Measurements from ENCODE around the gene ZFP36L1. TPM values are rescaled to one million over a fixed set of nuclear protein-coding genes. Genes with fewer than 3 reads are reported as not detected.
A peak's percentile ranks its signal among the peaks of the same experiment; 100 is the strongest.

The ZFP36L1 gene
- total and polyA plus RNA-seq, 2 of the 13 experiments (the other 11 are each of a cell fraction or from before 2014, with no cell fraction given): 7.4 to 10.2 TPM

DNA sequence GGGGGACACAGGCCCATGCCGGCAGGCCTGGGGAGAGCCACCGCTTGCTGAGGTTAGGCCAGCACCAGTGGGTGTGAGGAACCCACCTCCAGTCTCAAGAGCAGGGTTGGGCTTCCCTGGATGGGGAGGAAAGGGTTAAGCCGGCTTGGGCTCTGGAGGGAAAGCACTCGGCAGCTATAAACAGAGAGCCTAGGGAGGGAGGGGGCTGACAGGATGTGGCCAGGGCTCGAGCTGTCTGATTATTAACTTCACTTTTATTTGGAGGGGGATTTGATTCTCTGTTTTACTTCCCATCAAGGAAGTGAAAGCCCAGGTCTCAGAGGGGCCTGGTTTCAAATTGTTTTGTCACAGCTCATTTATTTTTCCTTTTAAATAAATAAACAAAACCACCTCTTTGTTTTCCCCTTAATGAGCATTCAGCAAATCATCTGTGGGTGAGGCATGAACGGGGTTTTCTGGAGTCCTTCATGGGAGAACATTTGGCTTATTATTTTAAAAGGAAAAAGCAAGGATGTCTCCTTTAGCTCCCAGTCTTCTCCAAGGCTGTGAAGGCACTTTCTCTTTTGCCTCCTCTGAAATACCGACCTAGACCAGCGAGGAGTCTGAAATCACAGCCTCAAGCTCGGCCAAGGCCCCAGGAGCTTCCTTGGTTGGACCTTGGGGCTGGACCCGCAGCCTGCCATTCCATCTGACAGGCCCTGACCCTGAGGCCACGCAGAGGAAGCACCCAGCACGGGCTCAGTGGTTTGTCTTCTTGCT is 21.9 kb upstream of the ZFP36L1 start (continued):
- TF ChIP-seq, protein P1, sequence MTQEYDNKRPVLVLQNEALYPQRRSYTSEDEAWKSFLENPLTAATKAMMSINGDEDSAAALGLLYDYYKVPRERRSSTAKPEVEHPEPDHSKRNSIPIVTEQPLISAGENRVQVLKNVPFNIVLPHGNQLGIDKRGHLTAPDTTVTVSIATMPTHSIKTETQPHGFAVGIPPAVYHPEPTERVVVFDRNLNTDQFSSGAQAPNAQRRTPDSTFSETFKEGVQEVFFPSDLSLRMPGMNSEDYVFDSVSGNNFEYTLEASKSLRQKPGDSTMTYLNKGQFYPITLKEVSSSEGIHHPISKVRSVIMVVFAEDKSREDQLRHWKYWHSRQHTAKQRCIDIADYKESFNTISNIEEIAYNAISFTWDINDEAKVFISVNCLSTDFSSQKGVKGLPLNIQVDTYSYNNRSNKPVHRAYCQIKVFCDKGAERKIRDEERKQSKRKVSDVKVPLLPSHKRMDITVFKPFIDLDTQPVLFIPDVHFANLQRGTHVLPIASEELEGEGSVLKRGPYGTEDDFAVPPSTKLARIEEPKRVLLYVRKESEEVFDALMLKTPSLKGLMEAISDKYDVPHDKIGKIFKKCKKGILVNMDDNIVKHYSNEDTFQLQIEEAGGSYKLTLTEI (CRISPR knock-in tag; conservative IDR thresholded peaks at IDR 0.05): no peak
- TF ChIP-seq NONO (IDR thresholded peaks at IDR 0.05): no peak
- no peak for TF ChIP-seq NONO (CRISPR knock-in tag; conservative IDR thresholded peaks at IDR 0.05)
- TF ChIP-seq ASH2L (IDR thresholded peaks at IDR 0.05; ENCODE audit: insufficient read length, low read depth, low read length): no peak
- TF ChIP-seq ZNF292 (CRISPR knock-in tag; IDR thresholded peaks at IDR 0.05; ENCODE audit: borderline replicate concordance, low read depth): peak; percentile 66; the same call in 1 of the 2 replicates
- TF ChIP-seq ZNF713 (CRISPR knock-in tag; IDR thresholded peaks at IDR 0.05): no peak
- TF ChIP-seq, protein P2, sequence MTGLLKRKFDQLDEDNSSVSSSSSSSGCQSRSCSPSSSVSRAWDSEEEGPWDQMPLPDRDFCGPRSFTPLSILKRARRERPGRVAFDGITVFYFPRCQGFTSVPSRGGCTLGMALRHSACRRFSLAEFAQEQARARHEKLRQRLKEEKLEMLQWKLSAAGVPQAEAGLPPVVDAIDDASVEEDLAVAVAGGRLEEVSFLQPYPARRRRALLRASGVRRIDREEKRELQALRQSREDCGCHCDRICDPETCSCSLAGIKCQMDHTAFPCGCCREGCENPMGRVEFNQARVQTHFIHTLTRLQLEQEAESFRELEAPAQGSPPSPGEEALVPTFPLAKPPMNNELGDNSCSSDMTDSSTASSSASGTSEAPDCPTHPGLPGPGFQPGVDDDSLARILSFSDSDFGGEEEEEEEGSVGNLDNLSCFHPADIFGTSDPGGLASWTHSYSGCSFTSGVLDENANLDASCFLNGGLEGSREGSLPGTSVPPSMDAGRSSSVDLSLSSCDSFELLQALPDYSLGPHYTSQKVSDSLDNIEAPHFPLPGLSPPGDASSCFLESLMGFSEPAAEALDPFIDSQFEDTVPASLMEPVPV (CRISPR knock-in tag; IDR thresholded peaks at IDR 0.05): no peak
- no peak for TF ChIP-seq IKZF1 (IDR thresholded peaks at IDR 0.05)
- peak; percentile 62 for TF ChIP-seq ZFX (CRISPR knock-in tag; IDR thresholded peaks at IDR 0.05; ENCODE audit: low read depth)
- TF ChIP-seq, protein P3, sequence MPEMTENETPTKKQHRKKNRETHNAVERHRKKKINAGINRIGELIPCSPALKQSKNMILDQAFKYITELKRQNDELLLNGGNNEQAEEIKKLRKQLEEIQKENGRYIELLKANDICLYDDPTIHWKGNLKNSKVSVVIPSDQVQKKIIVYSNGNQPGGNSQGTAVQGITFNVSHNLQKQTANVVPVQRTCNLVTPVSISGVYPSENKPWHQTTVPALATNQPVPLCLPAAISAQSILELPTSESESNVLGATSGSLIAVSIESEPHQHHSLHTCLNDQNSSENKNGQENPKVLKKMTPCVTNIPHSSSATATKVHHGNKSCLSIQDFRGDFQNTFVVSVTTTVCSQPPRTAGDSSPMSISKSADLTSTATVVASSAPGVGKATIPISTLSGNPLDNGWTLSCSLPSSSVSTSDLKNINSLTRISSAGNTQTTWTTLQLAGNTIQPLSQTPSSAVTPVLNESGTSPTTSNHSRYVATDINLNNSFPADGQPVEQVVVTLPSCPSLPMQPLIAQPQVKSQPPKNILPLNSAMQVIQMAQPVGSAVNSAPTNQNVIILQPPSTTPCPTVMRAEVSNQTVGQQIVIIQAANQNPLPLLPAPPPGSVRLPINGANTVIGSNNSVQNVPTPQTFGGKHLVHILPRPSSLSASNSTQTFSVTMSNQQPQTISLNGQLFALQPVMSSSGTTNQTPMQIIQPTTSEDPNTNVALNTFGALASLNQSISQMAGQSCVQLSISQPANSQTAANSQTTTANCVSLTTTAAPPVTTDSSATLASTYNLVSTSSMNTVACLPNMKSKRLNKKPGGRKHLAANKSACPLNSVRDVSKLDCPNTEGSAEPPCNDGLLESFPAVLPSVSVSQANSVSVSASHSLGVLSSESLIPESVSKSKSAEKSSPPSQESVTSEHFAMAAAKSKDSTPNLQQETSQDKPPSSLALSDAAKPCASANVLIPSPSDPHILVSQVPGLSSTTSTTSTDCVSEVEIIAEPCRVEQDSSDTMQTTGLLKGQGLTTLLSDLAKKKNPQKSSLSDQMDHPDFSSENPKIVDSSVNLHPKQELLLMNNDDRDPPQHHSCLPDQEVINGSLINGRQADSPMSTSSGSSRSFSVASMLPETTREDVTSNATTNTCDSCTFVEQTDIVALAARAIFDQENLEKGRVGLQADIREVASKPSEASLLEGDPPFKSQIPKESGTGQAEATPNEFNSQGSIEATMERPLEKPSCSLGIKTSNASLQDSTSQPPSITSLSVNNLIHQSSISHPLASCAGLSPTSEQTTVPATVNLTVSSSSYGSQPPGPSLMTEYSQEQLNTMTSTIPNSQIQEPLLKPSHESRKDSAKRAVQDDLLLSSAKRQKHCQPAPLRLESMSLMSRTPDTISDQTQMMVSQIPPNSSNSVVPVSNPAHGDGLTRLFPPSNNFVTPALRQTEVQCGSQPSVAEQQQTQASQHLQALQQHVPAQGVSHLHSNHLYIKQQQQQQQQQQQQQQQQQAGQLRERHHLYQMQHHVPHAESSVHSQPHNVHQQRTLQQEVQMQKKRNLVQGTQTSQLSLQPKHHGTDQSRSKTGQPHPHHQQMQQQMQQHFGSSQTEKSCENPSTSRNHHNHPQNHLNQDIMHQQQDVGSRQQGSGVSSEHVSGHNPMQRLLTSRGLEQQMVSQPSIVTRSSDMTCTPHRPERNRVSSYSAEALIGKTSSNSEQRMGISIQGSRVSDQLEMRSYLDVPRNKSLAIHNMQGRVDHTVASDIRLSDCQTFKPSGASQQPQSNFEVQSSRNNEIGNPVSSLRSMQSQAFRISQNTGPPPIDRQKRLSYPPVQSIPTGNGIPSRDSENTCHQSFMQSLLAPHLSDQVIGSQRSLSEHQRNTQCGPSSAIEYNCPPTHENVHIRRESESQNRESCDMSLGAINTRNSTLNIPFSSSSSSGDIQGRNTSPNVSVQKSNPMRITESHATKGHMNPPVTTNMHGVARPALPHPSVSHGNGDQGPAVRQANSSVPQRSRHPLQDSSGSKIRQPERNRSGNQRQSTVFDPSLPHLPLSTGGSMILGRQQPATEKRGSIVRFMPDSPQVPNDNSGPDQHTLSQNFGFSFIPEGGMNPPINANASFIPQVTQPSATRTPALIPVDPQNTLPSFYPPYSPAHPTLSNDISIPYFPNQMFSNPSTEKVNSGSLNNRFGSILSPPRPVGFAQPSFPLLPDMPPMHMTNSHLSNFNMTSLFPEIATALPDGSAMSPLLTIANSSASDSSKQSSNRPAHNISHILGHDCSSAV (CRISPR knock-in tag; IDR thresholded peaks at IDR 0.05; ENCODE audit: borderline replicate concordance): no peak
- TF ChIP-seq, protein P4, sequence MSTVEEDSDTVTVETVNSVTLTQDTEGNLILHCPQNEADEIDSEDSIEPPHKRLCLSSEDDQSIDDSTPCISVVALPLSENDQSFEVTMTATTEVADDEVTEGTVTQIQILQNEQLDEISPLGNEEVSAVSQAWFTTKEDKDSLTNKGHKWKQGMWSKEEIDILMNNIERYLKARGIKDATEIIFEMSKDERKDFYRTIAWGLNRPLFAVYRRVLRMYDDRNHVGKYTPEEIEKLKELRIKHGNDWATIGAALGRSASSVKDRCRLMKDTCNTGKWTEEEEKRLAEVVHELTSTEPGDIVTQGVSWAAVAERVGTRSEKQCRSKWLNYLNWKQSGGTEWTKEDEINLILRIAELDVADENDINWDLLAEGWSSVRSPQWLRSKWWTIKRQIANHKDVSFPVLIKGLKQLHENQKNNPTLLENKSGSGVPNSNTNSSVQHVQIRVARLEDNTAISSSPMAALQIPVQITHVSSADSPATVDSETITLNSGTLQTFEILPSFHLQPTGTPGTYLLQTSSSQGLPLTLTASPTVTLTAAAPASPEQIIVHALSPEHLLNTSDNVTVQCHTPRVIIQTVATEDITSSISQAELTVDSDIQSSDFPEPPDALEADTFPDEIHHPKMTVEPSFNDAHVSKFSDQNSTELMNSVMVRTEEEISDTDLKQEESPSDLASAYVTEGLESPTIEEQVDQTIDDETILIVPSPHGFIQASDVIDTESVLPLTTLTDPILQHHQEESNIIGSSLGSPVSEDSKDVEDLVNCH (CRISPR knock-in tag; IDR thresholded peaks at IDR 0.05): no peak
- no peak for TF ChIP-seq ZNF547 (CRISPR knock-in tag; IDR thresholded peaks at IDR 0.05)
- peak; percentile 24; the same call in 1 of the 2 replicates for TF ChIP-seq GABPB1 (CRISPR knock-in tag; IDR thresholded peaks at IDR 0.05)
- no peak for TF ChIP-seq ATRX (CRISPR knock-in tag; IDR thresholded peaks at IDR 0.05; ENCODE audit: borderline replicate concordance)
- no peak for TF ChIP-seq AHR (CRISPR knock-in tag; IDR thresholded peaks at IDR 0.05)

Data from HepG2 (cell line).